Measurements from ENCODE around the gene HTR7.

The HTR7 gene

DNA sequence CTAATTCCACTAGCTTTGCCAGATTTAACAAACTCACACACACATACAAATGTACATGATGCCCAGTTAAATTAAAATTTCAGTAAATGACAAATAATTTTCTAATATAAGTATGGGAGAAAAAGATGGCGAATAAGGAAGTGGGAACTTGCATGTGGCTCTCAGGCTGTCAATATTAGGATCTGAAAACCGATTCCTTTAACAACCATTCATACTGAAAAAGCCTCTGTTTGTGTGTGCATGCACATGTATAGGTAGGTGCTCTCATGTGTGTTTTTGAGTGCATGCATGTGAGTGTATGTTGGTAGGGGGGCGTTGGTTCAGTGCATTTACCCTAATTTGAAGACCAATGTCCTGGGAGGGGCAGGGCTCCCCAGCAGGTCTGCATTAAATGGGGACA, 125.3 kb downstream of the HTR7 start:
- DNase-seq = no peak

DNA sequence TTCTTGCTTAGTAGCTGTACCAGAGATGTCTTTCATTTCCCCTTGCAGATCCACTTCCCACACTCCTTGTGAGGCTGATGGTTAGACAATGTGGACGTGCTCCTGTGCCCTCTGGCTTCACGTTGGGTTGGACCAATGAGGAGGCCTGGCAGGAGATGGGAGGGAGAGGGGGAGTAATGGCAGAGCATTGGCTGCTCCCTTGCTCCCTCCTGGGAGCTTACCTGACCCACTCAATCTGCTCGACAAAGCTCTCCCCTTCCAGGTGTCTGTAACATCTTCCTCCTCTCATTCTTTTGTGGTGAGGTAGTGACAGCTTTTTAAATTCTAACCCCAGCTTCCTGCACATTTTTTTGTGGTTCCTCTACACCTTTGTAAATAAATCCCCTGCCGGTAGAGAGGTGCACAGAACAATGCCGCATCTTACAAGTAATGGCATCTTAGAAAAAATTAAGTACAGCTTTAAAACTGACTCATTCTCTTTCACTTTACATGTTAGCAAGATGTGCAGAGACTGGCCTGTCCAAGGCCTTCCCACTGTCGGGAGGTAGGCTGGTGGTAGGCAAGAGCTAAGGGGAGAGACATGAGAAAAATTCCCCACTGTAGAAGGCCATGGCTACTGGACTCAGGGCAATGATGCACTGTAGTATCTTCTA, 134.3 kb downstream of the HTR7 start:
- no peak for DNase-seq

DNA sequence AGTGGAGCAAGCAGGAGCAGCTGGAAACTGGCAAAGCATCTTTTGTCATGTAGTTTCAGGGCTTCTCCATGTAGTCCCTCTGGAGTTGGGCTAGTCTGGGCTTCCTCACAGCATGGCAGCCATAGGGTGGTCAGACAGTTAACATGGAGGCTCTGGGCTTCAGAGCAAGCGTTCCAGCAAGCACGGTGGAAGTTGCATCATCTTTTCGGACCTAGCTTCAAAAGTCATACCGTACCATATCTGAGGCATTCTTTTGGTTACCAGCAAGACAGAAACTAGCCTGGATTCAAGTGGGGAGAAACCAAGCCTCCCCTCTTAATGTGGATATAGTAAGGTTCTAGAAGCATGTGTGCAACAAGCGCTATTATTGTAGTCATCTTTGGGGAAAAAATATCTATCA, 135.0 kb downstream of the HTR7 start:
- no peak for DNase-seq

DNA sequence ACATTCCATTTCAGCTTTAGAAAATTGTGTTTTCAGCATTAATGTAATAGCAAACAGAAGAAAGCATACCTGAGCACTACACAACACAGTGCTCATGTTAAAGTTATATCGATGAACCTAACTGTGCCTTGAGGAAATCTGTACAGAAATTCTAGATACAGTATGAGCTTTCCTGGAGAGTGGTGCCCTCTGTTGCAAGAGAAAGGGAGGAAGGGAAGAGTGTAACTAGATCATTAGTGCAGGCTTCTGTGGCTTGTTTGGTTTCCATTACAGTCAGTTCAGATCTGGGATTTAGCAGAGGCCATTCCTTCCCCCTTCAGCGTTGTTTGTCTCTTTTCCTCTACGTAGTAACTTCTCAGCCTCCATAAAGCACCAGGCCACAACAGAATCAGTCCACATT, 139.7 kb downstream of the HTR7 start:
- DNase-seq = no peak

DNA sequence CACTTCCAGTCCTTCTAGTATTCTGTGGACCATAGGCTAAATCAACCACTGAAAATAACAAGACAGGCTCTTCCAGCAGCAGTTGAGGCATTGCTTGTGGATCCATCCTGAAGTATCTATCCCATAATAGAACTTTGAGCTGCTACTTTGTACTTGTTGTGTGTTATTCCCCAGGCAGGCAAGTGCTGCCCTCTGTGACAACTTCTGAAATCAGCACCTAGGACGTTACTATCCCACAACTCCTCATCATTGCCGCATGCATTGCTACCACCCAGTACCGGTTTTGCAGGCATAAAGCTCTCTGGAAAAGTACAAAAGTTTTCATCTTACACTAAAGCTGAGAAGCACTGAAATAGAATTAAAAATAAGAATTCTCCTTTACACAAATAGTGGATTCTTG, 145.3 kb downstream of the HTR7 start:
- no peak for DNase-seq

DNA sequence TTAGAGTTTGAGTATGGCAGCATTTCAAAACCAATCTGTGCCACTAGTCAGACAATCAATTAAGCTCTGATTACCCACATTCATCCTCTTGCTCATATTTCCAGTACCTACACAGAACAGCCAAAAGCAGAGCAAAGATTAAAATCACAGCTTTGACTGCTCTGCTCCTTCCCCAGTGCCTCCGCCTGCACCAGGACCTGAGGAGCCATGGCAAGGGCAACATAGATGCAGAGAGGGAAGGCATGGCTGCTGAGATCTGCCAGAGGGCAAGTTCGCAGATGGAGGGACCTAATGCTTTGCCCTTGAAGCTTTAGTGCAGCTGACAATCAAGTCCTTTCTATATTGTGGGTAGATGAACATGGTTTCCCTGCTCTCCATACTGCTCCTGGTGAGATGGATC, 148.1 kb downstream of the HTR7 start:
- no peak for DNase-seq

DNA sequence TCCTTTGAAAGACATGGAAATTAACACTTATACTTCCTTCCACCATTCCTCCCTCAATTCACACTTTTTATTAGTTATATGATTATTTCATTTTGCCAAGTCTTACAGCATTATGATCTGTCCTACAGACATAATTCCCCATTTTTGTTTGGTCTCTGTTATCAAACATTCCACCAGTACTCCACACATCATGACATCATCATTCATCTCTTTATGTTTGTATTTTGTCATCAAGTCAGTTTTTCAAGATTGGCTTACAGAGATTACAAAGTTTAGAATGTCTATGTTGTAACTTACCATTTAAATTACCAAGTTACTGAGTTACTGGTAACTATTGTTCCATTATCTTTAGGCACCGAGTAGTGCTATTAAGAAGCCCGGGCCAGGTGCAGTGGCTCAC, 150.2 kb downstream of the HTR7 start:
- DNase-seq = no peak

DNA sequence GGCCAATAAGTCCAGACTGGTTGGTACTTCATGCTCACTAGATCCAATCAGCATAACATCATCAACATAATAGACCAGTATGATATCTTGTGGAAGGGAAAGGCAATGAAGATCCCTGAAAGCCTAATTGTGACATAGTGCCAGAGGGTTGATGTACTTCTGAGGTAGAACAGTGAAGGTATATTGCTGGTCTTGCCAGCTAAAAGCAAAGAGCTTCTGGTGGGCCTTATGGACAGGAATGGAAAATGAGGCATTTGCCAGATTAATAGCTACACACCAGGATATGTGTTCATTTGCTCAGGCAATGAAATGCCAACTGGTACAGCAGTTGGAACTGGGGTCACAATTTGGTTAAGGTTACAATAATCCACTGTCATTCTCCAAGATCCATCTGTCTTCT, 156.4 kb downstream of the HTR7 start:
- no peak for DNase-seq

DNA sequence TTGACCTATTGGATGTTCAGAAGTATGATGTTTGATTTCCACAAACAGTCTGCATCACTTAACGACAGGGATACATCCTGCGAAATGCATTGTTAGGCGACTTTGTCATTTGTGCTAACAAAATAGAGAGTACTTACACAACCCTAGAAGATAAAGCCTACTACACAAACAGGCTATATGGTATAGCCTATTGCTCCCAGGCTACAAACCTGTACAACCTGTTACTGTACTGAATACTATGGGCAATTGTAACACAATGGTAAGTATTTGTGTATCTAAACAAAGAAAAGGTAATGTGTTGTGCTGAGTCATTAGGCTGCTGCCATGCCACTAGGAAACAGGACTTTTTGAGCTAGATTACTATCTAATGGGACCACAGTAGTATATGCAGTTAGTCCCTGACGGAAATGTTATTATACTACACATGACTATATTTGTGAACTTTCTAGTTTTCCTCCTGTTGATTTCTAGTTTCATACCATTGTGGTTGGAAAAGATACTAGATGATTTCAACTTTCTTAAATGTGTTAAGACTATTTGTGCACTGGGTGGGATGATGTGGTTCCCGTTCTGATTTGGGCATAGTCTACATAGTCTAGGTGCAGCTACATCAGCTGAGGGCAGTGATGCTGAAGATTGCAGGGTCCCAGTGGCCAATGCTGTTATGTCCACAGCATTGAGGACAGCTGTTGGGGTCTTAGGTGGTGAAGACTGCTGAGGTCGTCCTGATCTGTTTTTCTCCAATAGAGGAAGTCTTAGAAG, 161.7 kb downstream of the HTR7 start:
- DNase-seq = no peak
